ENCODE measurements around the gene ZFYVE16.

DNA sequence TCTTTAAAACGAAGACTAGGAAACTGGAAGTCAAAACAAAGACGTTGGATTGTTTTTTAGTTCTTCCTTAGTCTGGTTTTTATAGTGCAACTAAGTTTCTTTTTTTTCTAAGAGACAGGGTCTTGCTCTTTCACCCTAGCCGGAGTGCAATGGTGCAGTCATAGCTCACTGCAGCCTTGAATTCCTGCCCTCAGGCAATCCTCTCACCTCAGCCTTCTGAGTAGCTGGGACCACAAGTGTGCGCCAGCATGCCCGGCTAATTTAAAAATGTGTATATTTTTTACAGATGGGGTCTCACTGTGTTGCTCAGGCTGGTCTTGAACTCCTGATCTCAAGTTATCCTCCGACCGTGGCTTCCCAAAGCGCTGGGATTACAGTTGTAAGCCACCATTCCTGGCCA lies 27.6 kb downstream of the ZFYVE16 start:
- TF ChIP-seq, protein P1, sequence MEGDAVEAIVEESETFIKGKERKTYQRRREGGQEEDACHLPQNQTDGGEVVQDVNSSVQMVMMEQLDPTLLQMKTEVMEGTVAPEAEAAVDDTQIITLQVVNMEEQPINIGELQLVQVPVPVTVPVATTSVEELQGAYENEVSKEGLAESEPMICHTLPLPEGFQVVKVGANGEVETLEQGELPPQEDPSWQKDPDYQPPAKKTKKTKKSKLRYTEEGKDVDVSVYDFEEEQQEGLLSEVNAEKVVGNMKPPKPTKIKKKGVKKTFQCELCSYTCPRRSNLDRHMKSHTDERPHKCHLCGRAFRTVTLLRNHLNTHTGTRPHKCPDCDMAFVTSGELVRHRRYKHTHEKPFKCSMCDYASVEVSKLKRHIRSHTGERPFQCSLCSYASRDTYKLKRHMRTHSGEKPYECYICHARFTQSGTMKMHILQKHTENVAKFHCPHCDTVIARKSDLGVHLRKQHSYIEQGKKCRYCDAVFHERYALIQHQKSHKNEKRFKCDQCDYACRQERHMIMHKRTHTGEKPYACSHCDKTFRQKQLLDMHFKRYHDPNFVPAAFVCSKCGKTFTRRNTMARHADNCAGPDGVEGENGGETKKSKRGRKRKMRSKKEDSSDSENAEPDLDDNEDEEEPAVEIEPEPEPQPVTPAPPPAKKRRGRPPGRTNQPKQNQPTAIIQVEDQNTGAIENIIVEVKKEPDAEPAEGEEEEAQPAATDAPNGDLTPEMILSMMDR (conservative IDR thresholded peaks at IDR 0.05; ENCODE audit: low read depth, low read length), result no peak
- no peak for TF ChIP-seq EZH2 (IDR thresholded peaks at IDR 0.05; ENCODE audit: borderline replicate concordance, low read depth, low read length, poor library complexity, severe bottlenecking)
